IMR-90 (cell line): ENCODE results near the gene HYAL3. TPM values are rescaled to one million over a fixed set of nuclear protein-coding genes. Genes with fewer than 3 reads are reported as not detected.

Experiments used
- ATAC-seq: fragments of 200-7000 bp; cut with Tn5 transposase; 2 replicates; pipeline ENCODE4 v1.9.1; 2020; ENCODE audit warnings: low read depth, mild to moderate bottlenecking, moderate library complexity
- BruUV-seq: library from RNA; stranded (reverse); fragments of 400-500 nt; replicated peaks from 2 replicates; lab custom pipeline; 2021; lab: Mats Ljungman, UMichigan
- CTCF ChIA-PET: fragments of 300-600 bp; formaldehyde crosslinking; extraction: SDS; loops from one replicate; lab custom pipeline; 2021; ENCODE audit warnings: antibody characterized with exemption; lab: Yijun Ruan, JAX
- POLR2A ChIA-PET: fragments of 300-600 bp; sonication (Branson Sonifier 250); formaldehyde crosslinking; loops from one replicate; lab custom pipeline; 2022; ENCODE audit warnings: antibody characterized with exemption; ENCODE audit not compliant: unreplicated experiment; lab: Charles Lee
- DNase-seq: peaks from one replicate; pipeline ENCODE4 v3.0.0; 2013
- H2AFZ ChIP-seq: replicated peaks from 2 replicates; pipeline ENCODE3; 2013; ENCODE audit warnings: low read length, mild to moderate bottlenecking; ENCODE audit not compliant: poor library complexity
- H2AK5ac ChIP-seq: 2 replicates; pipeline ENCODE4 v1.6.1; 2013; ENCODE audit warnings: low read depth, low read length, inconsistent platforms
- H2AK9ac ChIP-seq: replicated peaks from 2 replicates; pipeline ENCODE3; 2013; ENCODE audit warnings: mild to moderate bottlenecking, low read depth, low read length, moderate library complexity; ENCODE audit not compliant: poor library complexity
- H2BK120ac ChIP-seq: 2 replicates; pipeline ENCODE4 v1.6.1; 2013; ENCODE audit warnings: low read depth, low read length, inconsistent platforms
- H2BK15ac ChIP-seq: 3 replicates; pipeline ENCODE4 v1.6.1; 2013; ENCODE audit warnings: low read depth, low read length, inconsistent platforms
- H2BK20ac ChIP-seq: 2 replicates; pipeline ENCODE4 v1.6.1; 2013; ENCODE audit warnings: low read depth, mild to moderate bottlenecking, inconsistent platforms, low read length, moderate library complexity
- H2BK5ac ChIP-seq: 2 replicates; pipeline ENCODE4 v1.6.1; 2013; ENCODE audit warnings: mild to moderate bottlenecking, low read depth, low read length, inconsistent platforms; ENCODE audit not compliant: poor library complexity, severe bottlenecking
- H3K14ac ChIP-seq: replicated peaks from 2 replicates; pipeline ENCODE4 v1.6.1; 2013; ENCODE audit warnings: low read depth, low read length, inconsistent platforms
- H3K18ac ChIP-seq: 2 replicates; pipeline ENCODE4 v1.6.1; 2013; ENCODE audit warnings: low read depth, low read length, control low read depth
- H3K23ac ChIP-seq: 2 replicates; pipeline ENCODE4 v1.6.1; 2013; ENCODE audit warnings: low read depth, low read length, inconsistent platforms
- H3K27ac ChIP-seq: 2 replicates; pipeline ENCODE4 v1.5.1; 2013; ENCODE audit warnings: mild to moderate bottlenecking, control low read depth, low read length; ENCODE audit not compliant: insufficient read depth
- H3K27me3 ChIP-seq: 2 replicates; pipeline ENCODE4 v1.6.1; 2013; ENCODE audit warnings: low read length; ENCODE audit not compliant: control insufficient read depth, insufficient read depth
- H3K36me3 ChIP-seq: 2 replicates; pipeline ENCODE4 v1.6.1; 2013; ENCODE audit warnings: low read length, mixed read lengths; ENCODE audit not compliant: control insufficient read depth, insufficient read depth
- H3K4ac ChIP-seq: 2 replicates; pipeline ENCODE4 v1.6.1; 2013; ENCODE audit warnings: low read depth, low read length, inconsistent platforms
- H3K4me1 ChIP-seq: 2 replicates; pipeline ENCODE4 v1.6.1; 2013; ENCODE audit warnings: low read length, mixed read lengths; ENCODE audit not compliant: control insufficient read depth, insufficient read depth
- H3K4me2 ChIP-seq: 2 replicates; pipeline ENCODE4 v1.6.1; 2013; ENCODE audit warnings: low read depth, mild to moderate bottlenecking, control low read depth, low read length, moderate library complexity
- H3K4me3 ChIP-seq: 2 replicates; pipeline ENCODE4 v1.5.1; 2013; ENCODE audit warnings: low read depth, mild to moderate bottlenecking, control low read depth, low read length, moderate library complexity; ENCODE audit not compliant: insufficient read depth
- H3K56ac ChIP-seq: 2 replicates; pipeline ENCODE4 v1.6.1; 2013; ENCODE audit warnings: low read length, inconsistent platforms; ENCODE audit not compliant: insufficient read depth; ENCODE audit errors: extremely low read depth
- H3K79me1 ChIP-seq, 2 experiments: 2 replicates each; pipeline ENCODE4 v1.6.1; 2013; ENCODE audit warnings: low read length in 2 of 2, inconsistent platforms in 1 of 2, low read depth in 1 of 2
- H3K9ac ChIP-seq: 2 replicates; pipeline ENCODE4 v1.6.1; 2013; ENCODE audit warnings: low read depth, low read length, control low read depth
- H3K9me1 ChIP-seq: 2 replicates; pipeline ENCODE4 v1.6.1; 2013; ENCODE audit warnings: low read length, inconsistent platforms; ENCODE audit not compliant: insufficient read depth
- H3K9me3 ChIP-seq: 2 replicates; pipeline ENCODE4 v1.6.1; 2013; ENCODE audit warnings: low read length; ENCODE audit not compliant: control insufficient read depth, insufficient read depth
- H4K20me1 ChIP-seq: 2 replicates; pipeline ENCODE4 v1.6.1; 2013; ENCODE audit warnings: low read length, inconsistent platforms; ENCODE audit not compliant: insufficient read depth
- H4K5ac ChIP-seq: 2 replicates; pipeline ENCODE4 v1.6.1; 2013; ENCODE audit warnings: mild to moderate bottlenecking, low read depth, low read length, control low read depth
- H4K8ac ChIP-seq, 2 experiments: 2 replicates each; pipeline ENCODE4 v1.6.1; 2013; ENCODE audit warnings: low read depth in 2 of 2, low read length in 2 of 2, control low read depth in 1 of 2, inconsistent platforms in 1 of 2
- H4K91ac ChIP-seq: 2 replicates; pipeline ENCODE4 v1.6.1; 2013; ENCODE audit warnings: low read depth, low read length, inconsistent platforms; ENCODE audit not compliant: insufficient read depth
- BHLHE40 ChIP-seq: fragments of 150-350 bp; IDR thresholded peaks from 2 replicates; pipeline ENCODE4 v1.6.1; 2016; ENCODE audit warnings: mild to moderate bottlenecking, low read depth, low read length
- CEBPB ChIP-seq: IDR thresholded peaks from 2 replicates; pipeline ENCODE4 v1.6.1; 2012; ENCODE audit warnings: low read depth, low read length, improper control_type of control experiment
- CHD1 ChIP-seq: IDR thresholded peaks from 2 replicates; pipeline ENCODE4 v1.6.1; 2012; ENCODE audit warnings: low read depth, low read length, improper control_type of control experiment
- CTCF ChIP-seq: conservative IDR thresholded peaks from 2 replicates; pipeline ENCODE4 v1.5.1; 2012; ENCODE audit warnings: mild to moderate bottlenecking, low read depth, low read length, improper control_type of control experiment
- ELK1 ChIP-seq: fragments of 150-350 bp; IDR thresholded peaks from 2 replicates; pipeline ENCODE4 v1.6.1; 2016; ENCODE audit warnings: low read depth, mild to moderate bottlenecking, low read length, moderate library complexity, borderline replicate concordance
- FOS ChIP-seq: fragments of 150-350 bp; IDR thresholded peaks from 2 replicates; pipeline ENCODE4 v1.6.1; 2016; ENCODE audit warnings: low read depth, low read length
- MAFK ChIP-seq: IDR thresholded peaks from 2 replicates; pipeline ENCODE4 v1.6.1; 2012; ENCODE audit warnings: low read depth, low read length, improper control_type of control experiment
- MAZ ChIP-seq: IDR thresholded peaks from 2 replicates; pipeline ENCODE4 v1.6.1; 2012; ENCODE audit warnings: low read depth, mild to moderate bottlenecking, low read length, improper control_type of control experiment, moderate library complexity, borderline replicate concordance
- MXI1 ChIP-seq: IDR thresholded peaks from 2 replicates; pipeline ENCODE4 v1.6.1; 2012; ENCODE audit warnings: low read depth, mild to moderate bottlenecking, low read length, moderate library complexity, borderline replicate concordance
- NFE2L2 ChIP-seq: fragments of 150-350 bp; IDR thresholded peaks from 2 replicates; pipeline ENCODE4 v1.6.1; 2016; ENCODE audit warnings: low read depth, mild to moderate bottlenecking, low read length
- POLR2A ChIP-seq: IDR thresholded peaks from 2 replicates; pipeline ENCODE4 v1.6.1; 2012; ENCODE audit warnings: mild to moderate bottlenecking, low read depth, low read length
- RAD21 ChIP-seq: IDR thresholded peaks from 2 replicates; pipeline ENCODE4 v1.6.1; 2012; ENCODE audit warnings: low read length, improper control_type of control experiment
- RCOR1 ChIP-seq: IDR thresholded peaks from 2 replicates; pipeline ENCODE4 v1.6.1; 2012; ENCODE audit warnings: mild to moderate bottlenecking, low read length, improper control_type of control experiment; ENCODE audit not compliant: insufficient replicate concordance
- RFX5 ChIP-seq: IDR thresholded peaks from 2 replicates; pipeline ENCODE4 v1.8.0; 2012; ENCODE audit warnings: low read depth, mild to moderate bottlenecking, low read length, moderate library complexity
- SMC3 ChIP-seq: fragments of 150-350 bp; IDR thresholded peaks from 2 replicates; pipeline ENCODE4 v1.6.1; 2016; ENCODE audit warnings: low read depth, mild to moderate bottlenecking, antibody characterized with exemption, low read length, moderate library complexity
- USF2 ChIP-seq: fragments of 150-350 bp; IDR thresholded peaks from 2 replicates; pipeline ENCODE4 v1.6.1; 2017; ENCODE audit warnings: mild to moderate bottlenecking, antibody characterized with exemption, low read length, low read depth
- WGBS, 2 experiments: methylation state at CpG; one replicate each; pipeline versions ENCODE4 v1.1.5 to v1.1.7; 2013; ENCODE audit warnings: missing lambda C conversion rate in 2 of 2; ENCODE audit not compliant: insufficient read length in 1 of 2; ENCODE audit errors: extremely low coverage in 2 of 2; 5-methylcytosine and 5-hydroxymethylcytosine counted together
- dilution Hi-C: fragments of 300-500 bp; cut with HindIII; formaldehyde crosslinking; loops from one replicate; pipeline ENCODE4 v1.14.3; 2018; ENCODE audit warnings: low sequenced_read_pairs; ENCODE audit not compliant: unreplicated experiment
- in situ Hi-C: fragments of 300-500 bp; cut with MboI; formaldehyde crosslinking; loops from 3 replicates; pipeline ENCODE4 v1.14.3; 2019; ENCODE audit warnings: low sequenced_read_pairs, inconsistent platforms, mixed read lengths
- intact Hi-C: fragments of 100-400 bp; cut with micrococcal nuclease; formaldehyde crosslinking; loops from 2 replicates; pipeline ENCODE4 v1.10.0; 2022
- polyA plus RNA-seq, 3 experiments: library from polyadenylated mRNA; depleted of rRNA; stranded (reverse); fragments of >200 nt; gene quantifications; 2 replicates each; pipeline ENCODE4 v1.2.3, GENCODE V29; 2012; ENCODE audit warnings: low replicate concordance in 1 of 3
- total RNA-seq: library from RNA; depleted of rRNA; stranded (reverse); fragments of >200 nt; gene quantifications from 2 replicates; pipeline ENCODE4 v1.2.3, GENCODE V29; 2012

The HYAL3 gene
- total and polyA plus RNA-seq, 2 of the 4 experiments (the other 2 are of a cell fraction): 2.7 to 5.7 TPM

GRCh38 chr3:50262778-50263177, 36.4 kb downstream of the HYAL3 start:
- CTCF ChIA-PET: interaction anchor here (1.0 to 1.7 kb wide), 2 partner anchors 16 to 37 kb away, joined by 5 to 7 read pairs; no protein-coding TSS in a partner anchor
- Histone ChIP-seq H2BK120ac (no peak overlapping the region), H3K36me3 (peaks cover 7% of the 10 kb centered on the region; the same call in 1 of the 2 replicates), H3K14ac (no peak overlapping the region), H3K18ac (no peak overlapping the region), H2BK20ac (no peak overlapping the region), H2AK5ac (peak overlapping the region; percentile 73), H2BK5ac (no peak overlapping the region), H3K4me1 (peaks cover 51% of the 10 kb centered on the region), H4K5ac (no peak overlapping the region), H3K79me1 (peaks cover 6 to 59% of the 10 kb centered on the region in 2 experiments), H3K23ac (no peak overlapping the region), H3K9me3 (no peaks in the 10 kb centered on the region), H4K20me1 (no peaks in the 10 kb centered on the region), H4K8ac (peak overlapping the region in 1 of 2 experiments; percentile 22; a peak in 2 of 4 replicates), H2AK9ac (peak overlapping the region; percentile 79), H3K27me3 (no peaks in the 10 kb centered on the region), H2AFZ (peak overlapping the region; percentile 14), H3K9me1 (peaks cover 28% of the 10 kb centered on the region), H3K27ac (peak overlapping the region; percentile 15; the same call in 1 of the 2 replicates), H4K91ac (peak overlapping the region; percentile 58; the same call in 1 of the 2 replicates), H3K9ac (no peak overlapping the region), H3K4me2 (no peak overlapping the region), H3K4me3 (no peak overlapping the region), H3K4ac (peak overlapping the region; percentile 33; the same call in 1 of the 2 replicates), H3K56ac (no peak overlapping the region), H2BK15ac (0 out of 3 replicates have a peak overlapping the region, but pooled peaks have one; percentile 28)
- POLR2A ChIA-PET: interaction anchor here (0.6 kb wide), 1 partner anchor 84 kb away, joined by 10 read pairs; no protein-coding TSS in a partner anchor
- ATAC-seq (no peak), DNase-seq (no peak)
- TF ChIP-seq CEBPB (no peak), CTCF (no peak), BHLHE40 (no peak), CHD1 (no peak), FOS (no peak), MXI1 (no peak), ELK1 (no peak), RAD21 (no peak), USF2 (no peak), SMC3 (no peak), RFX5 (no peak), MAZ (no peak), POLR2A (no peak), NFE2L2 (no peak), RCOR1 (no peak), MAFK (no peak)
- no TSS peak for BruUV-seq
- 80% methylated on average over 3 of the region's 7 CpGs; no CpG with 5 or more reads in 1 of the 2 experiments for WGBS, 2 experiments
- dilution Hi-C loops (no loop called here), in situ Hi-C loops (no loop called here), intact Hi-C loops (loop anchor here (5.0 kb wide), 1 partner anchor 60 kb away; the partner anchor contains the start of gene HYAL2)
